Measurements from ENCODE around the gene IRAK1. TPM values are rescaled to one million over a fixed set of nuclear protein-coding genes. Genes with fewer than 3 reads are reported as not detected.

The IRAK1 gene
- total and polyA plus RNA-seq, 12 donors, result 36.9 to 142 (median 88.8) TPM

DNA sequence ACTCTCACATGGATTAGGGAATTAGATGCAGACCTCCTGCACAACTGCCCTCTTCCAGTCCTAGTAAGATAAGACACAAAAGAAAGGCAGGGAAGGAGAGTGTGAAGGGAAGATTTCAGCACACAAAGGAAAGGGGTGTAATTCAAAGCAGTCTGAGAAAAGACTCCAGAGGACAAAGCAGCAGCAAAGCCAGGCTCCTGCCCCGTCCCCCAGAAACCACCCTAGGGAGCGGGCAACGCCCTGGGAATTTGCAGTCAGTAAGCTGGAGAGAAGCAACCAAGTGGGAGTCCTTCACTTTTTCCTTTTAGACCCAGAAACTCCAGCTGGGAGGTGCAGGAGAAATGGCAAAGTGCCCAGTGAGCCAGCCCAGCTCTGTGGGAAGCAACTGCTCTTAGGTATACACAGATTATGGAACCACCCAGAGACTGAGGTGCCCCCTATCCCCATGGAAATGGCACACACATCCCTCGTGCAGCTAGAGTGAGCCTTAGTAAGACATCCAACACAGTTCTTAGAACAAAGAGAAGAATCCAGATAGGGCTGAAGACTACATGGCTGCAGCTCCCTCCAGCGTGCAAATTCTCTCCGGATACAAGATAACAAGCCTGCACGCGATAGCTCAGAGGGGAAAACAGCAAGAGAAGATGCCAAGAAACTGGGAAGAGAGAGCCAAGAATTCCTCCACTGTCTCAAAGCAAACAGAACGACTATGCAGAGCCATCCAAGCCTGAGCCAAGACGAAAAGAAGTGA is 26.5 kb upstream of the IRAK1 start:
- DNase-seq, result peak in 6 of 7 donors; percentile 54 to 76 (median 66)
- WGBS, 4 donors, result 23 to 49% (median 34%) methylated on average over 9 to 10 of the region's 10 CpGs
- Histone ChIP-seq H3K9me3 (replicated peaks in 1 of 3) (no peaks in the 10 kb centered on the region), H3K27me3 (peaks cover 5% of the 10 kb centered on the region), H3K4me1 (replicated peaks in 1 of 2) (peaks cover 5 to 52% of the 10 kb centered on the region in 2 donors), H3K4me3 (no peak overlapping the region), H3K27ac (peak overlapping the region in 4 of 5 donors; percentile 54 to 76 (median 64)), H3K36me3 (replicated peaks in 1 of 2) (no peaks in the 10 kb centered on the region)
- TF ChIP-seq, protein P1, sequence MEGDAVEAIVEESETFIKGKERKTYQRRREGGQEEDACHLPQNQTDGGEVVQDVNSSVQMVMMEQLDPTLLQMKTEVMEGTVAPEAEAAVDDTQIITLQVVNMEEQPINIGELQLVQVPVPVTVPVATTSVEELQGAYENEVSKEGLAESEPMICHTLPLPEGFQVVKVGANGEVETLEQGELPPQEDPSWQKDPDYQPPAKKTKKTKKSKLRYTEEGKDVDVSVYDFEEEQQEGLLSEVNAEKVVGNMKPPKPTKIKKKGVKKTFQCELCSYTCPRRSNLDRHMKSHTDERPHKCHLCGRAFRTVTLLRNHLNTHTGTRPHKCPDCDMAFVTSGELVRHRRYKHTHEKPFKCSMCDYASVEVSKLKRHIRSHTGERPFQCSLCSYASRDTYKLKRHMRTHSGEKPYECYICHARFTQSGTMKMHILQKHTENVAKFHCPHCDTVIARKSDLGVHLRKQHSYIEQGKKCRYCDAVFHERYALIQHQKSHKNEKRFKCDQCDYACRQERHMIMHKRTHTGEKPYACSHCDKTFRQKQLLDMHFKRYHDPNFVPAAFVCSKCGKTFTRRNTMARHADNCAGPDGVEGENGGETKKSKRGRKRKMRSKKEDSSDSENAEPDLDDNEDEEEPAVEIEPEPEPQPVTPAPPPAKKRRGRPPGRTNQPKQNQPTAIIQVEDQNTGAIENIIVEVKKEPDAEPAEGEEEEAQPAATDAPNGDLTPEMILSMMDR (IDR thresholded peaks at IDR 0.05), result peak in 1 of 6 experiments; percentile 3
- peak in 1 of 2 donors; percentile 25 for TF ChIP-seq POLR2A (IDR thresholded peaks at IDR 0.05)
- intact Hi-C loops (cut with DNase I), result no loop called here

DNA sequence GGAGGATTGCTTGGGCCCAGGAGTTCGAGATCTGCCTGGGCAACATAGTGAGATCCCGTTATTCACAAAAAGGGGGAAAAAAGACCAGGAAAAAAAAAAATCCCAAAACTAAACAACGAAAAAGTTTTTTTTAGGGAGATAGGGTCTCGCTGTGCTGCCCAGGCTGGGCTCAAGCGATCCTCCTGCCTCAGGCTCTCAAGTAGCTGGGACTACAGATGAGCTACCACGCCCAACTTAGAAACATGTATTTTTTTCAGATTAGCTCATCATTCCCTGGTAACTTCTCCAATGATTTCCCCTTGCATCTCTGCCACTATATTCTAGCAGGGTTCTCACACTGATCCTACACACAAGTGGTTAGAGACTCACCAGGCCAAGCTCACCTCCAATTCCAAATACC is 24.4 kb upstream of the IRAK1 start:
- TF ChIP-seq, protein P1 (IDR thresholded peaks at IDR 0.05), result no peak
- TF ChIP-seq POLR2A (IDR thresholded peaks at IDR 0.05), result no peak
- Histone ChIP-seq H3K9me3 (replicated peaks in 1 of 3) (no peaks in the 10 kb centered on the region), H3K27me3 (peaks cover 5% of the 10 kb centered on the region), H3K27ac (no peak overlapping the region), H3K4me3 (no peak overlapping the region), H3K36me3 (replicated peaks in 1 of 2) (no peaks in the 10 kb centered on the region), H3K4me1 (replicated peaks in 1 of 2) (peaks cover 0 to 53% of the 10 kb centered on the region in 2 donors)
- WGBS, 4 donors, result 79 to 93% (median 87%) methylated on average over 6 of the region's 6 CpGs
- intact Hi-C loops (cut with DNase I), result no loop called here
- DNase-seq, result no peak

DNA sequence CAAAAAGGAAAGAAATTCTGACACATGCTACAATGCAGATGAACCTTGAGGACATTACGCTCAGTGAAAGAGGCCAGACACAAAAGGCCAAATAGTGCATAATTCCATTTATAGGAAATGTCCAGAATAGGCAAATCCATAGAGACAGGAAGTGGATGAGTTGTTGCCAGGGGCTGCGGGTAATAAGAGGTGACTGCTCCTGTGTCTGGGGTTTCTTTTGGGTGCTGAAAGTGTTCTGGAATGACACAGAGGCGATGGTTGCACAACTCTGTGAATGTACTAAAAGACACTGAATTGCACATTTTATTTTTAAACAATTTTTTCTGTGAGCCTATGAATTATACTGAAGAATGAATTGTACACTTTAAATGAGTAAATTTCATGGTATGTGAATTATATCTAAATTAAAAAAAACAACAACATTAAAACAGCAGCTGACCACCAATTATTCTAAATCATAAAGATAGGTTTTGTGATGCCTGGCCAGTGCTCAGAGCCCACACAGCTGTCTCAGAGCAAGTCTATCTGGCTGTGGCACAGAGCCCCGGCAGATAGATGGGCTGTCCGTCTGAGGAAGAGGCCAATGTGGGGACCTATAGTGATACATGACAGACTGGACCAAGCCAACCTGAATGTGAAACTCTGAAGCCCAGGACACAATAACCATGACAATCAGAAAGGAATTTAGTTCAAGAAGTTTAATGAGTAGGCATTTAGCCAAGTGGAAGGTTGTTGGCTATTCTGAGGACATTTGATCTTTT is 23.5 kb upstream of the IRAK1 start:
- intact Hi-C loops (cut with DNase I), result no loop called here
- no peak overlapping the region for H3K4me3 ChIP-seq
- WGBS, 4 donors, result 18 to 51% (median 41%) methylated on average over 4 to 5 of the region's 5 CpGs
- no peaks in the 10 kb centered on the region for H3K36me3 ChIP-seq (replicated peaks in 1 of 2)
- peaks cover 0 to 44% of the 10 kb centered on the region in 2 donors for H3K4me1 ChIP-seq (replicated peaks in 1 of 2)
- H3K9me3 ChIP-seq (replicated peaks in 1 of 3), result no peaks in the 10 kb centered on the region
- DNase-seq, result peak in 4 of 7 donors; percentile 40 to 60 (median 50)
- TF ChIP-seq, protein P1 (IDR thresholded peaks at IDR 0.05), result no peak
- TF ChIP-seq POLR2A (IDR thresholded peaks at IDR 0.05), result no peak
- H3K27ac ChIP-seq, result peak overlapping the region in 3 of 5 donors; percentile 21 to 72 (median 60)
- peaks cover 5% of the 10 kb centered on the region for H3K27me3 ChIP-seq

DNA sequence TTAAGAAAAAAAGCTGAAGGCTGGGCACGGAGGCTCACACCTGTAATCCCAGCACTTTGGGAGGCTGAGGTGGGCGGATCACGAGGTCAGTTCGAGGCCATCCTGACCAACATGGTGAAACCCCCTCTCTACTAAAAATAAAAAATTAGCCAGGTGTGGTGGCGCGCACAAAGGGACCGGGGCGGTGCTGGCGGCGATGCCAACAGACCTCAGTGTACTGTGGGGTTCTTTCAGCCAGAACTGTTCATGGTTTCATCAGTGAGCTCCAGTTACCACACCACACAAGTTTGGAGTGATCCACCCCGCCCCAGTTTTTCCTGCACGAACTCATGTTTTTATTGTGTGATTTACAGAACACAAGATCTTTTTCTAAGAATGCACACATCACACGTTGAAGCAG is 21.2 kb upstream of the IRAK1 start:
- WGBS, 4 donors, result 75 to 83% (median 79%) methylated on average over 13 of the region's 13 CpGs
- TF ChIP-seq, protein P1 (IDR thresholded peaks at IDR 0.05), result no peak
- TF ChIP-seq POLR2A (IDR thresholded peaks at IDR 0.05), result no peak
- intact Hi-C loops (cut with DNase I), result no loop called here
- DNase-seq, result no peak
- Histone ChIP-seq H3K9me3 (replicated peaks in 1 of 3) (no peaks in the 10 kb centered on the region), H3K4me3 (no peak overlapping the region), H3K4me1 (replicated peaks in 1 of 2) (peaks cover 0 to 24% of the 10 kb centered on the region in 2 donors), H3K27me3 (peaks cover 5% of the 10 kb centered on the region), H3K27ac (peak overlapping the region in 4 of 5 donors; percentile 11 to 78 (median 70)), H3K36me3 (replicated peaks in 1 of 2) (no peaks in the 10 kb centered on the region)
